Dedifferentiated amniotic fluid mesenchymal stem cell (primary cell): ENCODE measurements around the gene NUP85.
"Not testable (repeated sequence)": the region's sequence is repeated elsewhere in the genome, so short reads cannot be mapped to it uniquely, and the experiment has no call there.

ENCODE experiments used
- DNase-seq: peaks from one replicate; pipeline ENCODE4 v3.0.0-alpha.2; 2016; ENCODE audit errors: extremely low spot score

The NUP85 gene

DNA sequence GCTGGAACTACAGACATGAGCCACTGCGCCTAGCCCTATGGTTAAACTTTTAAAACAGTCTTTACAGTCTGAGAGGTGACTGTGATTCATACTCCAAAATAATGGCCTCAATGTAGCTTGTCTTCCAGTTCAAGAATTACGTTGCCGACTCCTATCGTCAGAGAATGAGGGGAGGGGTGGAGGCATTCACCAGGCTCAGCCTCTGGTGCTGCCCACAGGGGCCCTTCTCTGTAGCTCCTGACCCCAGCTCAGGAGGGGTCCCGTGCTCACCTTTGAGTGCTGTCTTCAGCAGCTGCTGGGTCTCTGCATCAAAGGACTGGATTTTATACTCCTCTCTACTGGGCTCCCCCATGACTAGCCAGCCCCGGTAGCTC lies 64.4 kb downstream of the NUP85 start:
- DNase-seq, result no peak

GRCh38 chr17:75270218-75270965 lies 64.9 kb downstream of the NUP85 start:
- DNase-seq, result peak; percentile 55

DNA sequence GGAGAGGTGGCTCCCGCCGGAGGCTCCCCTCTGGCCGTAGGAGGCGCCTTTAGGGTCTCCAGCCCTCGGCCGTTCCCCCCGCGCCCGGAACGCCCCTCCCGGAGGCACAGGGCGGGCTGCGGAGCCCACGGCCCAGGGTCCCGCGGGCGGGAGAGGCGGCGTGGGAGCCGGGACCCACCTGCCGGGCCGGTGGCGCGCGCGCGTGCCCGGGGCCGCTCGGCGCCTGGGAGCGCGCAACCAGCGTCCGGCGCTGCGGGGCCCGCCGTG lies 65.4 kb downstream of the NUP85 start, which contains the start of gene MIF4GD:
TSS of gene MIF4GD (minus strand) at position 266 of the 267 bp plus-strand sequence. CDS start 1,036 bp downstream, outside the sequence.
- no peak for DNase-seq

DNA sequence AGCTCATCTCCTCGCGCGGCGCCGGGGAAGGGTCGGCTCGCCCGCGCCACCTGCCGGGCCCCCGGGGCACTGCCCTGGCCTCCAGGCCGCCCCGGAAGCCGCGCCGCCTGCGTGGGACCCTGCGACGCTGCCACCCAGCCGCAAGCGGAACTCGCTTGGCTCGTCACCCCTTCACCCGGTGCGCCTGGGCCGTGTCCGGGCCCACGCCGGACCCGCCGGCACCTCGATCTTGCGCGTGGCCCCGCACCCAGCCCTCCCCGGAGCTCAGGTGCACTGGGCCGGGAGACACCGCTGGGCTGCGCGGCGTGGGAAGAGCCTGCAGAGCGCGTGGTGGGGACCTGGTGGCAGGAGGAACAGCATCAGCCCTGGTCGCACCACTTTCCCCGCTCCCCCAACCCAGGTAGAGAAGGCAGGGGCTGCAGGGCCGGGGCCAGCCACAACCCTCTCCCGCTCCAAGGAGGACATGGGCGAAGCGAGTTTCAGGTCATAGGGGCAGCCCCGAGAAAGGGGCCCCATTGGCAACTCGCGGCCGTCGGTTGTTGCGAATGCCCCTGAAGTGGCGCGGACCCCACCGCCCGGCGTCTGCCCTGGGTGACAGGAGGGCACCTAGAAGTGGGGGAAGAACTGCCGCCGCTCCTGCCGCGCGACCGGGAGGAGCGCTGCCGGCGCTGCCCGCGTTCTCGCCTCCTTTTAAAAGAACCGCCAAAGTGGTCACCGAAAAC lies 65.9 kb downstream of the NUP85 start:
- DNase-seq, result peak; percentile 52

DNA sequence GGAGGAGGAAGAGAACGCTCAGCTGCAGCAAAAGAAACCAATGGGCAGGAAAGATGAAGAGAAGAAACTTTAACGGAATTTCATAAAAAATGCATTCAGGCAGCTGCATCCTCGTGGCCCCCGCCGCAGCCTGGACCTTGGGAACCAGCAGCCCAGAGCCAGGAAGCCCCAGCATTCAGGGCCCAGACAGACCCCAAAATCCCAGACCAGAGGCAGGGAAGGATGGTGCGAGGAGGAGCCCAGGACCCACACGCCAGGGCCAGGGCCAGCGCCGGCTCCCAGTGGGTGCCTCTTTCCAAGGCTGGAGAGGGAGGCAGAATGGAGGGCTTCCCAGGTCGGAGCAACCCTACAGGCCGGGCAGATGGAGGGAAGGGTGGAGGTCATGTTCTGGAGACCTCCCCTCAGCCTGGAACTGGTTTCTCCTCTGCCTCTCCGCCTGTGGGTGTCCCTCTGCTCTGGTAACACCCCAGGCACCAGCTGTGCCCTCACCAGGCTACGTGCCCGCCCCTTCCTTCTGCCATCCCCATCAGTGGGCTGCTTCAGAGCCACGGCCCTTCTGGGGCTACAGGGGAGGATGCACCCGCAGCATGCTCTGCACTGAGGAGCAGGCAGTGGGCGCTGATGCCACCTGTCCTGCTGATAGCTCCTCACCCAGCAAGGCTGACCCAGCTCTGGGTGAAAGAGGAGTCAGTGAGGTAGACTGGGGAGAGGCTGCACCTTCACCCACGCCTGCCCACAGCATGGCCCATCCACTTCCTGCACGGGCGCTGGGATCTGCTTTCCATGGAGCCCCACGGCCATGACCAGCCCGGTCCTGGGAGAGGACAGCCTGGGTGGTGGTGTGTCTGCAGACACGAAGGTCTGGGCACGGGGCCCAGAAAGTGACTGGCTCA lies 66.7 kb downstream of the NUP85 start:
- no peak for DNase-seq

GRCh38 chr17:75272848-75273184 lies 67.3 kb downstream of the NUP85 start:
- DNase-seq, result no peak

GRCh38 chr17:75273977-75274708 lies 68.7 kb downstream of the NUP85 start:
- DNase-seq, result no peak

- peak; percentile 84 for DNase-seq
Observed at GRCh38 chr17:75277664-75278071, 72.2 kb downstream of the NUP85 start.

- not testable (repeated sequence) for DNase-seq
Observed at GRCh38 chr17:75280189-75280588, 74.7 kb downstream of the NUP85 start.

GRCh38 chr17:75285123-75285522 lies 79.6 kb downstream of the NUP85 start:
- DNase-seq, result no peak
